HG03520 (cell line): Measurements from ENCODE around the gene NELL1.

ENCODE experiments used
- ATAC-seq: cut with Tn5 transposase; IDR thresholded peaks from one replicate; pipeline ENCODE4 v1.9.1; 2021; ENCODE audit warnings: mild to moderate bottlenecking, moderate library complexity; ENCODE audit not compliant: unreplicated experiment

Gene NELL1

GRCh38 chr11:20864628-20865027 is 195.2 kb downstream of the NELL1 start:
- ATAC-seq = no peak

- no peak for ATAC-seq
Measured at GRCh38 chr11:20865161-20865560, 195.8 kb downstream of the NELL1 start.

- no peak for ATAC-seq
Measured at GRCh38 chr11:20869123-20869522, 199.7 kb downstream of the NELL1 start.

DNA sequence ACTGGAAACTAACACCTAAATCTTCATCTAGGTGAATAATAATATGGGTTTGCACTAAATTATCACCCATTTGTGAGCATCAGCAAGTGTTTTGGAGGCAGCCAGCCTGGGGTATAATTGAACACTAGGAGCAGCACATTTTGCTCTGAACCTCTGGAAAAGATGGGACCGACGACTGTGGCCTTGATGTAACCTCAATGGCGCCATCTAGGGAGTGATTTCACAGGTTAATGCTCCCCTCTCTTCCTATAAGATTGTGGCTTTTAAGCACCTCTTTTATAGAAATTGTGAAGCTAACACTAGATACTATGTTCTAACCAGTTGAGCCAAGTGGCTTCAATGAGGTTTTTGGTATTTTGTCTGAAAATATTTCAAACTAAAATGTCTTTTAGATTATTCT is 203.7 kb downstream of the NELL1 start:
- ATAC-seq = no peak

GRCh38 chr11:20874358-20874757 is 205.0 kb downstream of the NELL1 start:
- ATAC-seq = no peak

- ATAC-seq = no peak
Measured at GRCh38 chr11:20875889-20876288, 206.5 kb downstream of the NELL1 start.

GRCh38 chr11:20876738-20877137 is 207.4 kb downstream of the NELL1 start:
- no peak for ATAC-seq

DNA sequence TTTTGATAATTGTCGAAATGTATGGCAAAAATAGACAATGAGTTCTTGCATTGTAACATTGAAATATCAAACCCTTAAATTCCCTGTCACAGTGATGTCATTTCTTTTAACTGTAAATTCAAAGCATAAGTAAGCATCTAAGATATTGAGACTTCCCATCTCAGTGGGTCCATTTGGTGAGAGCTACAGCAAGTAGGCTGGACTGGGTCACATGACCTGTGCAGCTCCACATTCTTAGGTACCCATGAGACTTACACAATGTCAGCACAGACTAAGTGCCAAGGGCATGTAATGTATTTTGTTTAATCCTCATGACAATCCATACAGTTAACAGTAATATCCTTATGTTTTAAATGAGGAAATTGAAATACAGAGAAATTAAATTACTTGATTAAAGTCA is 210.7 kb downstream of the NELL1 start:
- no peak for ATAC-seq

DNA sequence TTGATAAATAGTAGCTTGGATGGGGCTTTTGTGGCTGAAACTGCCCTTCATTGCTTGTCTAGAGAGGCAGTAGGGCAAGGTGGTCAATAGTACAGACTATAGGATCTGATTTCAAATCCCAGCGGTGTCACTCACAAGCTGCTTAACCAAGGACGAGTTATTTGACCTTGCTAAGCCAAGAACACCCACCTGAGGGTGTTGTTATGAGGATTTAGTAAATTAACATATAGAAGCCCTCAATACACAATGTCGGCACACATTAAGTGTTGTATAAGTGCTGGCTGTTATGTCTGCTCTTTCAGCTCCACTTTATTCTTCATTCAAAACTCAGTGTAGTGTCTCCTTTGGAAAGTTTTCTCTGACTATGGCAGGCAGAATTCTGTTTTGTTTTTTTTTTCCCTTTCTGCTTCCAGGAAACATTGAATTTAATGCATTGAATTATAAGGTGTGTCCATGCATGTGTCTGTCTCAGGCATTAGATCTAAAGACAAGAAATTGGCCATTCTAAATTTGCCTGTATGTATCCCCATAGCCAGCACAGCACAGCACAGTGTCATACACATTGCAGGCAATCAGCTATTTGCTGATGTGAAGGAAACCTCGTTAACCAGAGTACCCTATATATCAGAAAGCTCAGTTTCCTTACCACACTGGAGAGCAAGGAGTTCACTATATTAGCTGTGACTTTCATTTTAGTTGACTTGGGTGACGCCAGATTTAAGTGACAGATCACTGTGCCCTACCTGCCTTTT is 212.1 kb downstream of the NELL1 start:
- no peak for ATAC-seq

- ATAC-seq = no peak
Measured at GRCh38 chr11:20887137-20887536, 217.8 kb downstream of the NELL1 start.

GRCh38 chr11:20894296-20894695 is 224.9 kb downstream of the NELL1 start:
- no peak for ATAC-seq

DNA sequence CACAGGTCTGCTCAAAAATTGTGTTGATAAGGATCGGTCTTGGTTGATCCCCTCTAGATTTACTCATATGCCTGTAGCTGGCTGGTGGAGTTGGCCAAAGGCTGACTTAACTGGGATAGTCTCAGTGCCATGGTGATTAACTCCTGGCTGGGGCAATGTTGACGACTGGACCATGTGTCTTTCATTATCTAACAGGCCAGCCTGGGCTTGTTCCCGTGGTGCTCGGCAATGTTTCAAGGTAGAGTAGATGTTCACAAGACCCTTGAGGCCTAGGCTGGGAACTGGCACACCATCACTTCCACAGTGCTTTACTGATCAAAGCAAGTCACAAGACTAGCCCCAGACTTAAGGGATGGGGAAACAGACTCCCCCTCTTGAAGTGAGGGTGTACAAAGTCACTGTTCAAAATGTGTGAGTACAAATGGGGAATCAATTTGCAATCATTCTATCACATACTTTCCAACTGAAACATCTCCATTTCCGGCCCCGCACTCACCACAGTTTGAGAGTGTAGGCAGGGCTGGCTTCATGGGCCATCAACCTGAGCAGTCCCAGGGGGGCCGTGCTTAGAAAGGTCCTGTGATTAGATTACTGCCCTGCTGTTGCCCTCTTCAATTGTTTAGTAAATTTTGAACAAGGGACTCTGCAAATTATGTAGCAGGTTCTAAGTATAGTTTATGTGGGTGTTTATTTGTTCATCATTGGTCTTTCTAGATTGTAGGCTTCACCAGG is 240.8 kb downstream of the NELL1 start:
- no peak for ATAC-seq

DNA sequence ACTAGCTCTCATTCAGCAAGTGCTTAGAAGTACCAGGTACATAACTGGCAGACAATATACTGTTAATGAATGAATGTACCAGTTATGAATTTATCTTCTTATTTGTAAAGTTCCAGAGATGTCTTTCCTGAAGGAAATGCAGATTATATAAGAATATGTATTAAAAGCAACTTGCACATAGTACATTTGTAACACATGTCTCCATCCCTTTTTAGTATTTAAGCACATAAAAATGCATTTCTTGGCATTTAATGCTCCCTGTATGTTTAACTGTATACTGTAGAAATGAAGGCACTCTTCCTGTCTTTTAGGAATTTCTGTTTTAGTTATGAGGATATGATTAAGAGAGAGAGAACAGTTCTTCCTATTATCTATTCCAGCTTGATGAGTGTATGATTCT is 241.3 kb downstream of the NELL1 start:
- no peak for ATAC-seq

- ATAC-seq = no peak
Measured at GRCh38 chr11:20912065-20912821, 242.9 kb downstream of the NELL1 start.

DNA sequence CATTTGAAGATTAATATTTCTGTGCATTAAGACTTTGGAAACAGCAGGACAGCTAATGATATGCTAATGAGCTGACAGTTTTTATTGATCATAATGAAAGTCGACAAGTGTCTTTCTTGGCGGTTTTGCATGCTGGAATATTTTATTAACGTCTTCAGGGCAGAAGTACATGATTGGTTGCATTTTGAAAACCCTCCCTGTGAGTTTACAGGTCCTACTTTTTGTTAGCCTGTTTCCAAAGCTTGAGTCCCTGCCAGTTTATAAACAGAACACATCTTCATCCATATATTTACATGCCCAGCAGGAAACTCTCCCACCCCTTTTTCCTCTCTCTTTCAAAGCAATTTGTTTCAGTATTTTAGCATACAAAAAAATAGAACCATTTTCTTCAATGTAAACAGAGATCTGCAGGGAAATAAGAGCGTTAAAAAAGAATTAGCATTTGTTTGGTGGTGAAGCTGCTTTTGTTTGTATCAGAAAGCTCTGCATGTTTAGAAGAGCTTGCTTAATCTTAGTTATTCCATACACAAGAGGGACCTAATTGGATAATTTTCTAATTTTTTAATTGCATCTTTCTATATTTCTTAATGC is 243.6 kb downstream of the NELL1 start:
- no peak for ATAC-seq

- ATAC-seq = no peak
Measured at GRCh38 chr11:20917306-20917705, 247.9 kb downstream of the NELL1 start.

GRCh38 chr11:20926799-20927540 is 257.6 kb downstream of the NELL1 start:
- no peak for ATAC-seq

DNA sequence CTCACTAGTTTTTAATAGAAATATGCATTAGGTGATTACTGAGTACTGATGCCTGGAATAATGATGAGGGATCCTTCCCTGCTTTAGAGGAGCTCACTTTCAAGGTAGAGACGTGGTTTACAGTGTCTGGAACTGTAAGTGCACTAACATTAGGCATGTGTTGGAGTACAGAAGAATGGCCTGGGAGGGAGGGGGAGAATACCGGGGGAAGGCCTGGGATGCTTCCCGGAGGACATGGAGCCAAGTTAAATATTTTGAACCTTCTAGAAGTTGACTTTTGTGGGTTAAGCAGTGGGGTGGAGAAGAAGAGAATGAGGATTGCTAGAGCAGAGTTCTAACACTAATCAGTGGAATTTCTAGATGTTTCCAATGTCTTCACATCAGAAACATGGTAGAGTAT is 261.6 kb downstream of the NELL1 start:
- no peak for ATAC-seq

- no peak for ATAC-seq
Measured at GRCh38 chr11:20933086-20933485, 263.7 kb downstream of the NELL1 start.

GRCh38 chr11:20933958-20934357 is 264.6 kb downstream of the NELL1 start:
- no peak for ATAC-seq

GRCh38 chr11:20934516-20934915 is 265.1 kb downstream of the NELL1 start:
- no peak for ATAC-seq
